Colonic mucosa (tissue), 4 donors: Measurements from ENCODE around the gene KIF14. TPM values are rescaled to one million over a fixed set of nuclear protein-coding genes. Genes with fewer than 3 reads are reported as not detected.

Source experiments
- DNase-seq: peaks from one replicate; pipeline ENCODE4 v3.0.0-alpha.2; 2020
- H3K27ac ChIP-seq: fragments of 200-600 bp; one replicate; pipeline ENCODE4 v1.8.0; 2021
- H3K27me3 ChIP-seq: fragments of 200-600 bp; one replicate; pipeline ENCODE4 v1.8.0; 2021
- H3K36me3 ChIP-seq: fragments of 200-600 bp; one replicate; pipeline ENCODE4 v1.8.0; 2021
- H3K4me1 ChIP-seq: fragments of 200-600 bp; one replicate; pipeline ENCODE4 v1.8.0; 2021; ENCODE audit warnings: mild to moderate bottlenecking
- H3K4me3 ChIP-seq: fragments of 200-600 bp; one replicate; pipeline ENCODE4 v1.8.0; 2021
- H3K9ac ChIP-seq, 2 donors: one replicate each; pipeline ENCODE4 v1.7.0; 2013; ENCODE audit warnings: control low read depth in 2 of 2, low read depth in 2 of 2, low read length in 2 of 2
- H3K9me3 ChIP-seq: fragments of 200-600 bp; one replicate; pipeline ENCODE4 v1.8.0; 2021
- intact Hi-C: fragments of 100-400 bp; cut with DNase I; formaldehyde crosslinking; loops from one replicate; pipeline ENCODE4 v1.14.1; 2022
- total RNA-seq, 2 donors: library from RNA; stranded (reverse); fragmentation: NEBNext Ultra II Directional in 1 of 2; extraction: Animal tissue kit (Norgen Biotek cat#: 25700) in 1 of 2; gene quantifications; one replicate each; pipeline ENCODE4 v1.2.1, GENCODE V29; 2021
- TF ChIP-seq, protein P1 (sequence below): fragments of 200-600 bp; IDR thresholded peaks from one replicate; pipeline ENCODE4 v1.8.0; 2022; ENCODE audit warnings: antibody characterized with exemption, mild to moderate bottlenecking
- donor health status: healthy.
- donor health status: DM: no; HTN: no; CAD: no.
- donor health status: DM: no; HTN: no; CAD: no.

KIF14 gene
- total RNA-seq, 2 donors from 2014 or later, result 2.7 to 8.2 TPM

DNA sequence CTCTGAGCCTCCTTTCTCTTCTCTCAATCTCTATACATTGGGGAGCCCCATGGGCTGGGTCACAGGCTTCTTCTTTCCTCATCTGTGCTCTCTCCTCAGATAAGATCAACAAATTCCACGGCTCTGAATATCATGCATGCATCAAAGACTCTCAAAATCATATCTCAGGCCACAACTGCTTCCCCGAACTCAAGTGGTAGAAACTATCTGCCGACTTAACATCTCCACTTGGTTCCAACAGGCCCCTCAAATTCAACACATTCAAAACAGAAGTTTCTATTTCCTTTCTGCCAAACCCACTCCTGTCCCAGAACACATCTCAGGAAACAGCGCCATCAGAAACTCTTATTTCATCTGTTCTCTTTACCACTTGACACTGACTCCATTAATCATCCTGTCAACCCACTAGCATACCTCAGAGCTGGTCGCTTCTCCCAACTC lies 32.5 kb upstream of the KIF14 start:
- Histone ChIP-seq H3K9ac (no peak overlapping the region), H3K4me3 (no peak overlapping the region), H3K27ac (no peak overlapping the region), H3K4me1 (no peaks in the 10 kb centered on the region), H3K36me3 (peaks cover 4% of the 10 kb centered on the region), H3K27me3 (no peaks in the 10 kb centered on the region), H3K9me3 (no peaks in the 10 kb centered on the region)
- TF ChIP-seq, protein P1, sequence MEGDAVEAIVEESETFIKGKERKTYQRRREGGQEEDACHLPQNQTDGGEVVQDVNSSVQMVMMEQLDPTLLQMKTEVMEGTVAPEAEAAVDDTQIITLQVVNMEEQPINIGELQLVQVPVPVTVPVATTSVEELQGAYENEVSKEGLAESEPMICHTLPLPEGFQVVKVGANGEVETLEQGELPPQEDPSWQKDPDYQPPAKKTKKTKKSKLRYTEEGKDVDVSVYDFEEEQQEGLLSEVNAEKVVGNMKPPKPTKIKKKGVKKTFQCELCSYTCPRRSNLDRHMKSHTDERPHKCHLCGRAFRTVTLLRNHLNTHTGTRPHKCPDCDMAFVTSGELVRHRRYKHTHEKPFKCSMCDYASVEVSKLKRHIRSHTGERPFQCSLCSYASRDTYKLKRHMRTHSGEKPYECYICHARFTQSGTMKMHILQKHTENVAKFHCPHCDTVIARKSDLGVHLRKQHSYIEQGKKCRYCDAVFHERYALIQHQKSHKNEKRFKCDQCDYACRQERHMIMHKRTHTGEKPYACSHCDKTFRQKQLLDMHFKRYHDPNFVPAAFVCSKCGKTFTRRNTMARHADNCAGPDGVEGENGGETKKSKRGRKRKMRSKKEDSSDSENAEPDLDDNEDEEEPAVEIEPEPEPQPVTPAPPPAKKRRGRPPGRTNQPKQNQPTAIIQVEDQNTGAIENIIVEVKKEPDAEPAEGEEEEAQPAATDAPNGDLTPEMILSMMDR, result no peak
- DNase-seq, result no peak
- intact Hi-C loops, result no loop called here

DNA sequence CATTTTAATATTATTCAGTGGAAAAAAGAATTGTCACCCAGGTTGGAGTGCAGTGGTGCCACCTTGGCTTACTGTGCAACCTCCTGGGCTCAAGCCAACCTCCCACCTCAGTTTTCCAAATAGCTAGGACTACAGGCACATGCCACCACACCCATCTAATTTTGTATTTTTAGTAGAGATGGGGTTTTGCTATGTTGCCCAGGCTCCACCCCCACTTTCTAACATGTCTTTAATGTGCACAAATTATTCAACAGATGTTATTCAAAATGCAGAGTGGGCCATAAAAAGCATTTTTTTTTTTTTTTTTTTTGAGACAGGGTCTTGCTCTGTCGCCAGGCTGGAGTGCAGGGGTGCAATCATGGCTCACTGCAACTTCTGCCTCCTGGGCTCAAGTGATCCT lies 31.8 kb upstream of the KIF14 start:
- no peak overlapping the region for H3K9ac ChIP-seq
- peaks cover 4% of the 10 kb centered on the region for H3K36me3 ChIP-seq
- H3K4me1 ChIP-seq, result no peaks in the 10 kb centered on the region
- no peak for DNase-seq
- no peaks in the 10 kb centered on the region for H3K27me3 ChIP-seq
- H3K27ac ChIP-seq, result no peak overlapping the region
- intact Hi-C loops, result no loop called here
- H3K4me3 ChIP-seq, result no peak overlapping the region
- H3K9me3 ChIP-seq, result no peaks in the 10 kb centered on the region
- TF ChIP-seq, protein P1, result no peak

DNA sequence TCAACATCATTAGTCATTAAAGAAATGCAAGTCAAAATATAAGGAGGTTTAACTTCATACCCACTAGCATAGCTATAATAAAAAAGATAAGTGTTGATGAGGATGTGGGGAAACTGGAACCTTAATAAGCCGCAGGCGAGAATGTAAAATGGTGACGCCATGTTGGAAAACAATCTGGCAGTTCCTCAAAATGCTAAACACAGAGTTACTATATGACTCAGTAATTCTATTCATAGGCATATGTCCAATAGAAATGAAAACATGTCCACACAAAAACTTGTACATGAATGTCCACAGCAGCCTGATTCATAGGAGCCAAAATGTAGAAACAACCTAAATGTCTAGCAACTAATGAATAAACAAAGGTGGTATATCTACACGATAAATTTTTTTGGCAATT lies 26.0 kb upstream of the KIF14 start:
- no peaks in the 10 kb centered on the region for H3K4me1 ChIP-seq
- no peak for DNase-seq
- intact Hi-C loops, result no loop called here
- no peak overlapping the region for H3K9ac ChIP-seq
- TF ChIP-seq, protein P1, result no peak
- H3K36me3 ChIP-seq, result peaks cover 4% of the 10 kb centered on the region
- no peaks in the 10 kb centered on the region for H3K9me3 ChIP-seq
- H3K27ac ChIP-seq, result no peak overlapping the region
- H3K4me3 ChIP-seq, result no peak overlapping the region
- H3K27me3 ChIP-seq, result no peaks in the 10 kb centered on the region

DNA sequence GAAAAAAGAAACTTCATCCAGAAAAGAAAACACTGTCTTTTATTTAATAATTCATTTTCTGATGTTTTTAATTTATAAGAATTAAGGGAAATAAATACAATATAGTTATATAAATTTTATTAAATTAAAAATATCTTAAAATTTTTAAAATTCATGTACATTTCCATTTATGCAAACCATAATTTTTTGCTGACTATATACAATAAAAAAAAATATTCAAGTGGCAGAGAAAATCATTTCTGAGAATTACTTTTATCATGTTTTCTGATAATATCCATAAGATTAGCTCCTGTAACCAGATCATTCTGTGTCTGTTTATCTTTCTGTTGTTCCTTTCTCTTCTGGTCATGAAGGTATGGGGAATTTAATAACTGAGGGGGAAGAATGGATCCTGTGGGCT lies 23.5 kb upstream of the KIF14 start:
- H3K9me3 ChIP-seq, result no peaks in the 10 kb centered on the region
- no peak overlapping the region for H3K27ac ChIP-seq
- TF ChIP-seq, protein P1, result no peak
- intact Hi-C loops, result no loop called here
- no peak for DNase-seq
- H3K9ac ChIP-seq, result no peak overlapping the region
- no peak overlapping the region for H3K4me3 ChIP-seq
- no peaks in the 10 kb centered on the region for H3K4me1 ChIP-seq
- H3K27me3 ChIP-seq, result no peaks in the 10 kb centered on the region
- peaks cover 4% of the 10 kb centered on the region for H3K36me3 ChIP-seq

DNA sequence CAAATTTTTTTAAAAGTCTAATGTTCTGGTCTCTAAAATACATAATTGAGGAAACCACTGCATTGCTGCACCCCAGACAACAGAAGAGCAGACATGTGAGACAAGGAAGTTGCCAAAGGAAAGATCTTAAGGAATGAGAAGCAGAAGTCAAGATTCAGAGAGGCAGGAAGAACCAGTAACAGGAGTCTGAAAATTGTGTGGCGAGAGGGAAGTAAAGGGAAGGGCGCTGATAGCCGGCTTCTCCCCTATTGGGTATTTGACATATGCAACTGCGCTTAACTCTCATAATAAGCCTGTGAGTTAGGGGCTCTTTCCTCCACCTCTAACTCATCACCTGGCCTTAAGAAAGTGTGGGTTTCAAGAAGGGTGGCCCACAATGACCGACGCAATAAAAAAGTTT lies 21.9 kb upstream of the KIF14 start:
- Histone ChIP-seq H3K4me3 (no peak overlapping the region), H3K27me3 (no peaks in the 10 kb centered on the region), H3K9ac (no peak overlapping the region), H3K27ac (no peak overlapping the region), H3K9me3 (no peaks in the 10 kb centered on the region), H3K4me1 (no peaks in the 10 kb centered on the region), H3K36me3 (no peaks in the 10 kb centered on the region)
- TF ChIP-seq, protein P1, result no peak
- intact Hi-C loops, result no loop called here
- DNase-seq, result no peak

DNA sequence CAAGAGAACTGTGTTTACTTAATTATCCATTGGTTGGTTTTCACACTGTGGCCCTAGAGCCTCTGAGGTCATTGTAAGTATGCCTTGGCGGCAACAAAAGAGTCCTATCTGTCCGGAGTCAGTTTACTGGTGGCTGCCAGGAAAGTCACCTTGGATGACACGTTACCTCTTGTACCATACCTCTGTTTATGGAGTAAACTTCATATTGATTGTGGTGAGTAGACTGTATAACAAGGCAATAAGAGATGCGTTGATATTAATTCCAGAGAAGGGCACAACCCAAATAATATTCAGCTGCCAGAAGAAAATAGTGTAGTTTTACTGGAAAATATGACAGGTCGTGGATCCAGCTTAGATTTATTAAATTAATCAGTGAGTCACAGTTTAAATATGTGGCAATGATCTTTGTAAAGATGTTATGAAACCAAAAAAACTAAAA lies 20.4 kb upstream of the KIF14 start:
- intact Hi-C loops, result no loop called here
- H3K4me3 ChIP-seq, result no peak overlapping the region
- no peak for DNase-seq

More for the DNA sequence above, 20.4 kb upstream of the KIF14 start:
- Histone ChIP-seq H3K9ac (no peak overlapping the region), H3K27me3 (no peaks in the 10 kb centered on the region), H3K4me1 (no peaks in the 10 kb centered on the region), H3K9me3 (no peaks in the 10 kb centered on the region), H3K27ac (no peak overlapping the region), H3K36me3 (no peaks in the 10 kb centered on the region)
- TF ChIP-seq, protein P1, result no peak
